HG03342 (cell line): ENCODE measurements around the gene CELF5.
"Not testable (repeated sequence)": the region's sequence is repeated elsewhere in the genome, so short reads cannot be mapped to it uniquely, and the experiment has no call there.

Experiments
- ATAC-seq: cut with Tn5 transposase; IDR thresholded peaks from one replicate; pipeline ENCODE4 v1.9.1; 2021; ENCODE audit warnings: mild to moderate bottlenecking, moderate library complexity; ENCODE audit not compliant: unreplicated experiment

The CELF5 gene

GRCh38 chr19:3189702-3190469, 34.6 kb upstream of the CELF5 start:
- no peak for ATAC-seq

GRCh38 chr19:3190470-3190770, 34.0 kb upstream of the CELF5 start:
- ATAC-seq = no peak

DNA sequence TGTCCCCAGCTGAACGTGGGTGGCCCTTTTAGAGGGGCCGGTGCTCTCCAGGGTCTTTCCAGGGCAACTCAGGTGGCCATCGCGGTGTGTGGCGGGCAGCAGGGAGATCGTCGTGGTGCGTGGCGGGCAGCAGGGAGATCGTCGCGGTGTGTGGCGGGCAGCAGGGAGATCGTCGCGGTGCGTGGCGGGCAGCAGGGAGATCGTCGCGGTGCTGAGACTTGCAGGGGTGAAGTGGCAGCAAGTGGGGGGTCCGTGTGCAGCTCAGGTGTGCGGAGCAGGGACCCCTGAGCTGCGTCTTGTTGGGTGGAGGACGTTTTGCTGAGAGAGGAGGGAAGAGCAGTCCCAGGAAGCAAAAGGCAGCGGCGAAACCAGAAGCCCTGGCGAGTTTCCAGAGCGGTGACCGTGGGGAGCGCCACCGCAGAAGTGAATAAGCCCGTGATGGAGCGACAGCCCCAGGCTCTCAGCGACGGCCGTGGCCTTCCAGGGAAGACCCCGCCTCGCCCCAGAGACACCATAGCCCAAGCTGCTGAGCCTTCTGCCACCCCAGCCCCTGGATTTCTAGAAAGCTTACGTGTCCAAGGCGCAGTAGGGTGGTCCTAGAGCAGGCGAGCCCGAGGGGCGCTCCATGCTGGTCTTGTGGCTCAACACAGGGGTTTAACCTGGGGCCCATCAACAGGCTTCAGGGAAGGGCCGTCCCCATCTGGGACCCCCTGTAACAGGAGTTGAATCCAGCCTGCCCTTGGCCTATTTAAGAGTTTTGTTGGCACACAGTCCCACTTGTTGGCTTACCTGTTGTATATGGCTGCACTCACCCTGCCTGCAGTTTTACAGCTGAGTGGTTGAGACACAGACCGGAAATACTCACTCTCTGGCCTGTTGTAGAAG, 33.3 kb upstream of the CELF5 start:
- no peak for ATAC-seq

DNA sequence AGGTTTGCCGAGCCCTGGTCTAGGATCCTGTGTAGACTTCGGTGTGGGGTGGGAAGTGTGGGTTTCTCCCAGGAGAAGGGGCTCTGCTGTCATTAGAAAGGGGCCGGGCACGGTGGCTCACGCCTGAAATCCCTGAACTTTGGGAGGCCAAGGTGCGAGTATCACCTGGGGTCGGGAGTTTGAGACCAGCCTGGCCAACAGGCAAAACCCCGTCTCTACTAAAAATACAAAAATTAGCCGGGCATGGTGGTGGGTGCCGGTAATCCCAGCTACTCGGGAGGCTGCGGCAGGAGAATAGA, 32.7 kb upstream of the CELF5 start:
- not testable (repeated sequence) for ATAC-seq

GRCh38 chr19:3192228-3192635, 32.2 kb upstream of the CELF5 start:
- no peak for ATAC-seq

DNA sequence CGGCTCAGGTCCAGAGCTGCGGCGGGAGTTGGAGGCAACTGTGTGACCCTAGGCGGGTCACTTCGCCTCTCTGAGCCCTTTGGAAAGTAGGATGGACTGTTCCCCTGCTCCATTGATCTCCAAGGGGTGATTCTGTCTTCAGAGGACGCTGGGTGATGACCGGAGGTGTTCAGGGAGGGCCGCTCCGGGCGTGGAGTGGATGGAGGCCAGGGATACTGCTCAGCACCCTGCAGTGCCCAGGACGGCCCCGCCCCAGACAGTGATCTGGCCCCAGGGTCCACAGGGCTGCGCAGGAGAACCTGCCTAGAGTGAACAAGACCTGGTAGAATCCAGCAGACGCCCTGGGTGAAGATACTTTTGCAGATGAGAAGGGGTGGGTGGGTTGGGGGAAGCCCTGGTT, 31.8 kb upstream of the CELF5 start:
- no peak for ATAC-seq

DNA sequence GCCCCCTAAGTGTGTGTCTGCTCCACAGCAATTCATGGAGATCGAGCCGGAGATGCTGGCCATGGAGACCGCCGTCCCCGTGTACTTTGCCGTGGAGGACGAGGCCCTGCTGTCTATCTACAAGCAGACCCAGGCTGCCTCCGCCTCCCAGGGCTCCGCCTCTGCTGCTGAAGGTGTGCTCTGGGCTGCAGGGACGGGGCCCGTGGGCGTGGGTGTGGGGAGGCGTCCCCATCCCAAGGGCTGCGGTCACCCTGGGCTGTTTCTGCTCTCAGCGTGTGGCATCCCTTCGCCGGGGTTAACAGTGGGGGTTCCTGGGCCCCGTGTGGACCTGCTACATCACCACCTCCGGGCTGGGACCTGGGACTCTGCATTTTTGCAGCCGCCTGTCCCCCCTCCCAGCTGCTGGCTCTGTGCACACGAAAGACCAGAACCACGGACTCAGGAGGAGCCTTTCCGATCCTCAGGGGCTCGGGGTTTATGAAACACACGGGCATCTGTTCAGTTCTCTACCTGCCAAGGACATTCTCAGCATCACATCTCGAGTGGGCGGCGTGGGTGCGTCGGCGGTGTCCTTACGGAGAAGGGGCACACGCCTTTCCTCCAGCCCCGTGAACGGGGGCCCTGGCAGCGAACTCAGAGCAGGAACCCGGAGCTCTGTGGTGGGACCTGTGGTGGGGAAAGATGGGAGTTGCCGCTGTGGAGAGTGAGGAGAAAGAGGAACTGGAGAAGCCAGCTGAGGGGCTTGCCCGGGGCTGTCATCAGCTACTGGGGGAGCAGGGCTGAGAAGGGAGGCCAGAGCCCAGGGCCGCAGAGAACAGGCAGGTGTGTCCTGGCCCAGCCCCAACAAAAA, 31.0 kb upstream of the CELF5 start:
- no peak for ATAC-seq

DNA sequence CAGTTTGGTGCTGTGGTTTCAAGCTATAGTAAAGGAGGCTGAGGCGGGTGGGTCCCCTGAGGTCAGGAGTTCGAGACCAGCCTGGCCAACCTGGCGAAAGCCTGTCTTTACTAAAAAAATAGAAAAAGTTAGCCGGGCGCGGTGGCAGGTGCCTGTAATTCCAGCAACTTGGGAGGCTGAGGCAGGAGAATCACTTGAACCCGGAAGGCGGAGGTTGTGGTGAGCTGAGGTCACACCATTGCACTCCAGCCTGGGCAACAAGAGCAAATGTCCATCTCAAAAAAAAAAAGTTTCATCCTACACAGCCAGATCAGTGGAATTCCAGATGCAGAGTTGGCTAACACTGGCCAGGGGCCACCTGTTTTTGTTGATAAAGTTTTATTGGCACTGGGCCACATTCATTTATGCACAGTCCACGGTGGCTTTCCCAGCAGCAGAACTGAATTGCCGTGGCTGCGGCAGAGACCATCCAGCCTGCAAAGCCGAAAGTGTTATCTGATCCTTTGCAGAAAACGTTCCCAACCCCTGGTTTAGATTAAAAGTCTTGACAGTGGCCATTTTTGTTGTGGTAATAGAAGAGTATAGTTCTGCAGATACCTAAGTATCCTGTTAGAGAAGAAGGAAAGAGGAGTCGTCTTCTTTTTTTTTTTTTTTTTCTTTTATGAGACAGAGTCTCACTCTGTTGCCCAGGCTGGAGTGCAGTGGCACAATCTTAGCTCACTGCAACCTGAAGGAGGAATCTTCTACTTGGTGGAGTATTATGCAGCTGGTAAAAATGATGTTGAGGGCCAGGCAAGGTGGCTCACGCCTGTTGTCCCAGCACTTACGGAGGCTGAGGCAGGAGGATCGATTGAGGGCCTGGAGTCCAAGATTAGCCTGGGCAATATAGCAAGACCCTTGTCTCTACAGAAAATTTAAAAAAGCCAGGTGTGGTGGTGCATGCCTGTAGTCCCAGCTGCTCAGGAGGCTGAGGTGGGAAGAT, 30.1 kb upstream of the CELF5 start:
- ATAC-seq = no peak

GRCh38 chr19:3196064-3196932, 28.2 kb upstream of the CELF5 start:
- no peak for ATAC-seq

DNA sequence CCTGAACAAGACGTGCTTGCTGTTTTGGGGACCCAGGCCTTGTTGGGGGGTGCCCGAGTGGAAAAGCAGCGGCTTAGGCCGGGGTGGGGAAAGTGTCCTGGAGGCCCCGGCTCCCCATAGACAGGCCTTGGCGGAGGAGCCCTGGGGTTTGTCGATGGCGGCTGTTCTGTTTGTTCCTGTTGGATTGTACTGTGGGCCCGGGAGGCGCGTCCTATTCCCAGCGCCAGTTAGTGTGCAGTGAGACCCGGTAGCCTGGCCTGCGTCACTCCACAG, 27.6 kb upstream of the CELF5 start:
- ATAC-seq = no peak

GRCh38 chr19:3198901-3199700, 25.4 kb upstream of the CELF5 start:
- no peak for ATAC-seq

- no peak for ATAC-seq
These were observed 23.3 kb upstream of the CELF5 start for GRCh38 chr19:3201072-3201700.

DNA sequence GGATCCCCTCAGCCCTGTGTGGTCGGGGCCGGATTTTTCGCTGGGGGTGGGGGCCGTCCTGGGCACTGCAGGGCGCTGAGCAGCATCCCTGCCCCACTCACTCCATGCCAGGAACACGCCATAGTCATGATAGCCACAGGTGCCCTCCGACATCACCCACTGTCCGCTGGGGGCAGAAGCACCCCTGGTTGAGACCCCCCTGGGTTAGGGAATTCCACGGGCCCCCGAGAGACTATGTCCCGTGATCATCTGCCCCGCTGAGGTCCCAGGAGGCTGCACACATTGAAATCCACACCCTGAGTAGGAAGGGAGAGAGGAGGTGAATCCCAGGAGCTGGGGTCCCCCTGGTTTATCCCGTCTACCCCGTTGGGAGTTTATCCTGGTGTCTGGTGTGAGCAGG, 22.6 kb upstream of the CELF5 start:
- no peak for ATAC-seq

- no peak for ATAC-seq
These were observed 22.1 kb upstream of the CELF5 start for GRCh38 chr19:3202346-3202745.

- ATAC-seq = not testable (repeated sequence)
These were observed 21.6 kb upstream of the CELF5 start for GRCh38 chr19:3202895-3203294.

DNA sequence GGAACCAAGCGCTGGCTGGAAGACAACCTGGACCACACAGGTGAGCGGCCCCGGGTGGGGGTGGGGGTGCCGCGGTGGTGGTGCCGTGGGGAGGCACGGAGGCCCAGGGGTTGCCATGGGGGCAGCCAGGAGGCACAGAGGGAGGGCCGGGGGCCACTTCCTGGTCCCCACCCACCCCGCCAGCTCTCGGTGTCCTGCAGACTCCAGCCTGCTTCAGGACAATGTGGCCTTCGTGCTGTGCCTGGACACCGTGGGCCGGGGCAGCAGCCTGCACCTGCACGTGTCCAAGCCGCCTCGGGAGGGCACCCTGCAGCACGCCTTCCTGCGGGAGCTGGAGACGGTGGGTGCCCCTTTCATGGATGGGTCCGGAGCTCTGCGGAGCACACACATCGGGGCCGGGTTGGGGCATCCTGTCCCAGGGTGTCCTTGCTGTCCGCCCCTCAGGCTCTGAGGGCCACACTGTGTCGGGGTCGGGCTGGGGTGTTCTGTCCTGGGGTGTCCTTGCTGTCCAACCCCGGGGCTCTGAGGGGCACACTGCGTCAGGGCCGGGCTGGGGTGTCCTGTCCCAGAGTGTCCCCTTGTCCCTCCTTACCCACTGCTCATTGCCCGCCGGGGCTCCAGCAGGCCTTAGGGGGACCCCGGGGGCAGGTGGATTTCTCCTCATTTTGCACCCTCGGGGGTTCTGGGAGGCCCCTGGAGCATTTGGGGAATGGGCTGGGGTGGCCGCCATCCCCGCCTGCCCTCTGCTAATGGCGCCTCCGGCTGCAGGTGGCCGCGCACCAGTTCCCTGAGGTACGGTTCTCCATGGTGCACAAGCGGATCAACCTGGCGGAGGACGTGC, 20.4 kb upstream of the CELF5 start:
- ATAC-seq = no peak

- ATAC-seq = no peak
These were observed 19.7 kb upstream of the CELF5 start for GRCh38 chr19:3204646-3205275.
